K562 (cell line): Measurements from ENCODE around the gene NTN3. TPM values are rescaled to one million over a fixed set of nuclear protein-coding genes. Genes with fewer than 3 reads are reported as not detected.

Experiments
- ATAC-seq: fragments of 200-7000 bp; cut with Tn5 transposase; 3 replicates; pipeline ENCODE4 v1.9.1; 2020; ENCODE audit warnings: moderate library complexity
- BruUV-seq: library from RNA; stranded (reverse); fragments of 400-500 nt; replicated peaks from 2 replicates; lab custom pipeline; 2021; lab: Mats Ljungman, UMichigan
- CTCF ChIA-PET: fragments of 300-600 bp; formaldehyde crosslinking; extraction: SDS; loops from one replicate; lab custom pipeline; 2021; ENCODE audit warnings: low intra/inter-chr PET ratio; lab: Yijun Ruan, JAX
- POLR2A ChIA-PET: fragments of 300-600, 350-650 bp; sonication (Branson Sonifier 250); formaldehyde crosslinking; extraction: SDS; loops from one replicate; lab custom pipeline; 2021; ENCODE audit warnings: antibody characterized with exemption, inconsistent platforms; lab: Yijun Ruan, JAX
- DNase-seq, 4 experiments: peaks; one replicate each; pipeline versions ENCODE4 v3.0.0 to v3.0.0-alpha.2; 2011 to 2018; ENCODE audit warnings: low spot score in 3 of 4, mixed read lengths in 3 of 4; ENCODE audit errors: extremely low read depth in 1 of 4
- FAIRE-seq: peaks from 2 replicates; lab custom pipeline; 2011; peaks lifted over from hg19 to GRCh38; lab: Jason Lieb, UNC
- H2AFZ ChIP-seq: 2 replicates; pipeline ENCODE4 v1.6.0; 2011; ENCODE audit warnings: low read depth, low read length, control low read depth, inconsistent platforms
- H3K27ac ChIP-seq: fragments of 200-600 bp; 3 replicates; pipeline ENCODE4 v1.8.0; 2011; ENCODE audit warnings: low read depth, mild to moderate bottlenecking, control low read depth, inconsistent platforms, low read length, moderate library complexity, mixed read lengths; ENCODE audit errors: extremely low read depth
- H3K27me3 ChIP-seq, 2 experiments: fragments of 300-600 bp in 1 of 2; 2 replicates in 1 of 2; 3 replicates in 1 of 2; pipeline versions ENCODE4 v1.6.0 to v1.8.0; 2011; ENCODE audit warnings: inconsistent platforms in 2 of 2, low read length in 2 of 2, mild to moderate bottlenecking in 1 of 2, mixed read lengths in 1 of 2, moderate library complexity in 1 of 2; ENCODE audit not compliant: control insufficient read depth in 2 of 2, insufficient read depth in 2 of 2
- H3K36me3 ChIP-seq: fragments of 300-600 bp; 3 replicates; pipeline ENCODE4 v1.8.0; 2011; ENCODE audit warnings: mild to moderate bottlenecking, low read length, inconsistent platforms; ENCODE audit not compliant: control insufficient read depth, insufficient read depth
- H3K4me1 ChIP-seq, 2 experiments: fragments of 200-600 bp in 1 of 2; replicated peaks in 1 of 2; 2 replicates in 1 of 2; 3 replicates in 1 of 2; pipeline versions ENCODE4 v1.5.1 to v1.8.0; 2011; ENCODE audit warnings: inconsistent platforms in 2 of 2, low read length in 2 of 2, mild to moderate bottlenecking in 1 of 2, mixed read lengths in 1 of 2, moderate library complexity in 1 of 2; ENCODE audit not compliant: control insufficient read depth in 2 of 2, insufficient read depth in 2 of 2
- H3K4me2 ChIP-seq: 2 replicates; pipeline ENCODE4 v1.6.1; 2011; ENCODE audit warnings: low read length, control low read depth, inconsistent platforms, mixed read lengths; ENCODE audit not compliant: insufficient read depth
- H3K4me3 ChIP-seq: fragments of 200-600 bp; sonication (generic), shearing (Covaris generic); 2 replicates; pipeline ENCODE4 v1.5.1; 2016; ENCODE audit warnings: control low read depth, inconsistent platforms
- H3K79me2 ChIP-seq: fragments of 200-600 bp; 3 replicates; pipeline ENCODE4 v1.8.0; 2011; ENCODE audit warnings: low read length, inconsistent platforms; ENCODE audit not compliant: control insufficient read depth, insufficient read depth
- H3K9ac ChIP-seq, 2 experiments: 2 replicates each; pipeline versions ENCODE4 v1.6.0 to v1.6.1; 2011; ENCODE audit warnings: low read depth in 2 of 2, low read length in 2 of 2, control low read depth in 1 of 2, inconsistent platforms in 1 of 2, mild to moderate bottlenecking in 1 of 2, mixed read lengths in 1 of 2; ENCODE audit not compliant: insufficient read depth in 1 of 2
- H3K9me1 ChIP-seq: one replicate; pipeline ENCODE4 v1.6.0; 2011; ENCODE audit warnings: inconsistent platforms, mild to moderate bottlenecking, low read length, moderate library complexity; ENCODE audit not compliant: control insufficient read depth, insufficient read depth
- H3K9me3 ChIP-seq: replicated peaks from 2 replicates; pipeline ENCODE4 v1.5.1; 2011; ENCODE audit warnings: low read depth, low read length, inconsistent platforms; ENCODE audit not compliant: control insufficient read depth, insufficient read depth
- H4K20me1 ChIP-seq: replicated peaks from 2 replicates; pipeline ENCODE4 v1.6.1; 2011; ENCODE audit warnings: low read length, inconsistent platforms, mixed read lengths; ENCODE audit not compliant: control insufficient read depth, insufficient read depth
- MAFK ChIP-seq: IDR thresholded peaks from 2 replicates; pipeline ENCODE4 v1.6.1; 2011; ENCODE audit warnings: low read length, improper control_type of control experiment
- MYNN ChIP-seq, 2 experiments: sonication (generic); formaldehyde crosslinking in 1 of 2; IDR thresholded peaks; 2 replicates each; pipeline versions ENCODE4 v1.5.0 to v1.6.1; 2016 to 2020; ENCODE audit warnings: antibody characterized with exemption in 1 of 2, missing genetic modification reagents in 1 of 2
- RBFOX2 ChIP-seq: fragments of 200-400 bp; formaldehyde crosslinking; IDR thresholded peaks from 2 replicates; pipeline ENCODE4 v1.6.1; 2017; ENCODE audit warnings: low read depth, mild to moderate bottlenecking, low read length, moderate library complexity
- USF2 ChIP-seq: sonication (generic); formaldehyde crosslinking; IDR thresholded peaks from 2 replicates; pipeline ENCODE4 v1.5.0; 2020; ENCODE audit warnings: missing genetic modification reagents
- WGBS: fragments of 100-300 bp; shearing (Covaris generic); methylation state at CpG from one replicate; pipeline ENCODE4 v1.1.6; 2016; ENCODE audit warnings: low coverage, mixed read lengths; ENCODE audit not compliant: insufficient coverage; ENCODE audit errors: missing lambda C conversion rate; 5-methylcytosine and 5-hydroxymethylcytosine counted together
- in situ Hi-C: fragments of 300-500 bp; cut with MboI; formaldehyde crosslinking; loops from 4 replicates; pipeline ENCODE4 v1.15.0; 2018; ENCODE audit warnings: inconsistent platforms, mixed read lengths
- intact Hi-C: fragments of 100-400 bp; cut with micrococcal nuclease; formaldehyde crosslinking; loops from 2 replicates; pipeline ENCODE4 v1.14.2; 2022
- polyA plus RNA-seq, 8 experiments: library from polyadenylated mRNA; depleted of rRNA in 4 of 8; stranded (reverse) in 5 of 8; unstranded in 3 of 8; fragments of >200 nt; fragmentation: Nextera tagmentation in 2 of 8; fragmentation: Illumina TruSeq in 1 of 8; extraction: Ambion mirVana in 2 of 8; extraction: Trizol in 1 of 8; gene quantifications; 2 replicates each; pipeline versions ENCODE4 v1.2.1 to v1.2.3, GENCODE V29; 2011 to 2014; ENCODE audit warnings: inconsistent platforms in 1 of 8, missing spikeins in 1 of 8
- total RNA-seq, 7 experiments: library from RNA; depleted of rRNA in 6 of 7; stranded (reverse); fragments of >200 nt in 6 of 7; fragmentation: Illumina TruSeq in 2 of 7; extraction: Trizol in 2 of 7; gene quantifications; 2 replicates each; pipeline versions ENCODE4 v1.2.1 to v1.2.3, GENCODE V29; 2011 to 2021; ENCODE audit warnings: low replicate concordance in 1 of 7

Gene NTN3
- total and polyA plus RNA-seq, 9 of the 15 experiments (the other 6 are each of a cell fraction or from before 2014, with no cell fraction given): not detected

GRCh38 chr16:2457946-2458345, 13.2 kb upstream of the NTN3 start:
- TF ChIP-seq MYNN (IDR thresholded peaks at IDR 0.05) (0 out of 2 replicates have a peak, but pooled peaks have one; percentile 15), MYNN (CRISPR knock-in tag; IDR thresholded peaks at IDR 0.05) (no peak), RBFOX2 (peak; percentile 23), MAFK (no peak), USF2 (CRISPR knock-in tag) (peak; percentile 56)
- Histone ChIP-seq H2AFZ (no peak overlapping the region), H3K9me1 (peaks cover 6% of the 10 kb centered on the region), H3K4me1 (peaks cover 10 to 80% of the 10 kb centered on the region in 2 experiments; a peak in 4 of 5 replicates), H3K9ac (0 out of 4 replicates have a peak overlapping the region, but pooled peaks of 1 of the 2 experiments have one; percentile 5), H3K36me3 (peaks cover 78% of the 10 kb centered on the region; the same call in 2 of the 3 replicates), H3K4me2 (no peak overlapping the region), H3K4me3 (no peak overlapping the region), H3K27me3 (no peaks in the 10 kb centered on the region), H4K20me1 (no peaks in the 10 kb centered on the region; the same call in 1 of the 2 replicates), H3K9me3 (no peaks in the 10 kb centered on the region), H3K27ac (no peak overlapping the region), H3K79me2 (peaks cover 16% of the 10 kb centered on the region)
- peak; percentile 23 for FAIRE-seq
- intact Hi-C loops (no loop called here), in situ Hi-C loops (no loop called here)
- ATAC-seq: no peak
- 65% methylated on average over 5 of the region's 7 CpGs for WGBS
- ChIA-PET CTCF (no interaction called here), POLR2A (interaction anchor here (0.7 to 2.0 kb wide), 4 partner anchors 10 to 54 kb away, joined by 3 to 10 read pairs (median 3); no protein-coding TSS in a partner anchor)
- TSS peak; percentile 30 for BruUV-seq
- no peak for DNase-seq
